GM23338 (cell line): ENCODE results near the gene DELE1. TPM values are rescaled to one million over a fixed set of nuclear protein-coding genes. Genes with fewer than 3 reads are reported as not detected.

ENCODE experiments used
- ATAC-seq: fragments of 200-7000 bp; cut with Tn5 transposase; 3 replicates; pipeline ENCODE4 v1.9.1; 2020
- DNase-seq: peaks from one replicate; pipeline ENCODE4 v3.0.0-alpha.2; 2015; ENCODE audit warnings: low spot score
- H2AFZ ChIP-seq: fragments of 200-600 bp; sonication (generic); 2 replicates; pipeline ENCODE4 v1.8.0; 2016; ENCODE audit warnings: antibody characterized with exemption, mild to moderate bottlenecking, moderate library complexity
- H3F3A ChIP-seq: fragments of 200-600 bp; sonication (generic); replicated peaks from 2 replicates; pipeline ENCODE4 v1.8.0; 2017; ENCODE audit warnings: antibody characterized with exemption, mixed run types, low read depth
- H3K27ac ChIP-seq: fragments of 200-600 bp; sonication (generic); 2 replicates; pipeline ENCODE4 v1.6.1; 2016; ENCODE audit warnings: low read depth
- H3K27me3 ChIP-seq: fragments of 200-600 bp; sonication (generic); 2 replicates; pipeline ENCODE4 v1.8.0; 2016; ENCODE audit warnings: mild to moderate bottlenecking, mixed run types, moderate library complexity; ENCODE audit not compliant: insufficient read depth
- H3K36me3 ChIP-seq: fragments of 200-600 bp; sonication (generic); 2 replicates; pipeline ENCODE4 v1.8.0; 2016; ENCODE audit warnings: mild to moderate bottlenecking; ENCODE audit not compliant: insufficient read depth
- H3K4me1 ChIP-seq: fragments of 200-600 bp; sonication (generic); 2 replicates; pipeline ENCODE4 v1.8.0; 2016; ENCODE audit warnings: mild to moderate bottlenecking, moderate library complexity; ENCODE audit not compliant: insufficient read depth
- H3K4me2 ChIP-seq: fragments of 200-600 bp; sonication (generic); 2 replicates; pipeline ENCODE4 v1.7.1; 2017; ENCODE audit warnings: mixed run types
- H3K4me3 ChIP-seq: fragments of 200-600 bp; sonication (generic); 2 replicates; pipeline ENCODE4 v1.6.1; 2016; ENCODE audit warnings: mixed run types
- H3K79me2 ChIP-seq: fragments of 200-600 bp; sonication (generic); replicated peaks from 2 replicates; pipeline ENCODE4 v1.8.0; 2017; ENCODE audit warnings: mild to moderate bottlenecking; ENCODE audit not compliant: insufficient read depth
- H3K9me2 ChIP-seq: fragments of 200-600 bp; sonication (generic); 2 replicates; pipeline ENCODE4 v1.8.0; 2017; ENCODE audit not compliant: insufficient read depth
- H4K20me1 ChIP-seq: fragments of 200-600 bp; sonication (generic); replicated peaks from 2 replicates; pipeline ENCODE4 v1.8.0; 2017; ENCODE audit warnings: mild to moderate bottlenecking; ENCODE audit not compliant: insufficient read depth
- H3K27ac Mint-ChIP-seq: 2 replicates; pipeline ENCODE4 v1.8.0; 2020; ENCODE audit warnings: inconsistent platforms, mild to moderate bottlenecking, moderate library complexity, mixed read lengths
- H3K27me3 Mint-ChIP-seq: 3 replicates; pipeline ENCODE4 v1.8.0; 2022; ENCODE audit warnings: low read depth, mild to moderate bottlenecking, moderate library complexity, mixed read lengths, inconsistent platforms; ENCODE audit not compliant: insufficient read depth, poor library complexity
- H3K36me3 Mint-ChIP-seq: 3 replicates; pipeline ENCODE4 v1.8.0; 2021; ENCODE audit warnings: low read depth, mild to moderate bottlenecking, inconsistent platforms, moderate library complexity, mixed read lengths
- H3K4me1 Mint-ChIP-seq: 3 replicates; pipeline ENCODE4 v1.8.0; 2020; ENCODE audit warnings: mild to moderate bottlenecking, inconsistent platforms, mixed read lengths
- H3K4me3 Mint-ChIP-seq: 3 replicates; pipeline ENCODE4 v1.8.0; 2021; ENCODE audit warnings: moderate library complexity, mild to moderate bottlenecking, inconsistent platforms, mixed read lengths
- H3K9me3 Mint-ChIP-seq: 3 replicates; pipeline ENCODE4 v1.8.0; 2020; ENCODE audit warnings: moderate library complexity, mild to moderate bottlenecking, inconsistent platforms, mixed read lengths
- CREB1 ChIP-seq: fragments of 250-450 bp; sonication (Bioruptor Pico); IDR thresholded peaks from 2 replicates; pipeline ENCODE4 v1.5.0; 2020; ENCODE audit warnings: low read depth, mild to moderate bottlenecking, moderate library complexity
- CTCF ChIP-seq, 2 experiments: fragments of 200-600 bp in 1 of 2; sonication (generic) in 1 of 2; conservative IDR thresholded peaks; 2 replicates each; pipeline versions ENCODE4 v1.5.1 to v1.6.1; 2016 to 2017; ENCODE audit warnings: antibody characterized with exemption in 2 of 2, low read depth in 2 of 2, mild to moderate bottlenecking in 2 of 2, moderate library complexity in 1 of 2
- EZH2 ChIP-seq: fragments of 200-600 bp; sonication (generic); IDR thresholded peaks from one replicate; pipeline ENCODE4 v1.8.0; 2017; ENCODE audit warnings: antibody characterized with exemption, mild to moderate bottlenecking, low read depth; ENCODE audit not compliant: unreplicated experiment
- EZH2phosphoT487 ChIP-seq: fragments of 200-600 bp; sonication (generic); IDR thresholded peaks from one replicate; pipeline ENCODE4 v1.8.1; 2018; ENCODE audit warnings: antibody characterized with exemption; ENCODE audit not compliant: unreplicated experiment
- JUNB ChIP-seq: IDR thresholded peaks from one replicate; pipeline ENCODE4 v1.6.1; 2016; ENCODE audit warnings: antibody characterized with exemption; ENCODE audit not compliant: unreplicated experiment
- NANOG ChIP-seq: IDR thresholded peaks from 2 replicates; pipeline ENCODE4 v1.6.1; 2016; ENCODE audit warnings: antibody characterized with exemption, borderline replicate concordance
- POLR2AphosphoS5 ChIP-seq: IDR thresholded peaks from 2 replicates; pipeline ENCODE4 v1.6.1; 2016; ENCODE audit warnings: antibody characterized with exemption, low read depth
- REST ChIP-seq: IDR thresholded peaks from one replicate; pipeline ENCODE4 v1.6.1; 2018; ENCODE audit warnings: antibody characterized with exemption; ENCODE audit not compliant: unreplicated experiment
- STAT1 ChIP-seq: IDR thresholded peaks from one replicate; pipeline ENCODE4 v1.6.1; 2016; ENCODE audit warnings: antibody characterized with exemption; ENCODE audit not compliant: unreplicated experiment
- ZNF114 ChIP-seq: fragments of 250-450 bp; sonication (Bioruptor Pico); IDR thresholded peaks from 2 replicates; pipeline ENCODE4 v1.5.0; 2020; ENCODE audit warnings: mild to moderate bottlenecking, moderate library complexity
- ZNF331 ChIP-seq: fragments of 250-450 bp; sonication (Bioruptor Pico); IDR thresholded peaks from 2 replicates; pipeline ENCODE4 v1.5.0; 2020; ENCODE audit warnings: low read depth, mild to moderate bottlenecking, moderate library complexity
- ZNF462 ChIP-seq: fragments of 250-450 bp; sonication (Bioruptor Pico); IDR thresholded peaks from 2 replicates; pipeline ENCODE4 v1.5.0; 2020; ENCODE audit warnings: mild to moderate bottlenecking, moderate library complexity
- polyA plus RNA-seq: library from polyadenylated mRNA; unstranded; fragments of >200 nt; fragmentation: Nextera tagmentation; extraction: Ambion mirVana; gene quantifications from 2 replicates; pipeline ENCODE4 v1.2.1, GENCODE V29; 2016
- total RNA-seq: library from RNA; depleted of rRNA; stranded (reverse); fragments of >200 nt; shearing (Covaris generic); gene quantifications from 2 replicates; pipeline ENCODE4 v1.2.3, GENCODE V29; 2014

Gene DELE1
- total and polyA plus RNA-seq, 2 experiments from 2014 or later: 26.9 to 62.2 TPM

- TF ChIP-seq ZNF462 (CRISPR knock-in tag) (no peak), CTCF (conservative IDR thresholded peaks at IDR 0.05; ENCODE audit: low read depth in 2 of 2) (no peak), ZNF114 (CRISPR knock-in tag) (no peak), NANOG (no peak)
Measured at GRCh38 chr5:141941307-141941706, 17.6 kb downstream of the DELE1 start (continued).

- peaks cover 28% of the 10 kb centered on the region; the same call in 2 of the 3 replicates for H3K36me3 Mint-ChIP-seq
- no peak for DNase-seq
- H3K27me3 ChIP-seq: no peaks in the 10 kb centered on the region
- TF ChIP-seq STAT1 (no peak), ZNF331 (CRISPR knock-in tag) (no peak), EZH2phosphoT487 (no peak), JUNB (no peak), CREB1 (no peak), POLR2AphosphoS5 (no peak), ZNF114 (CRISPR knock-in tag) (no peak), REST (no peak), NANOG (no peak), EZH2 (no peak), CTCF (conservative IDR thresholded peaks at IDR 0.05; ENCODE audit: low read depth in 2 of 2) (no peak)
Measured at GRCh38 chr5:141941779-141942178, 18.1 kb downstream of the DELE1 start.

More at GRCh38 chr5:141941779-141942178, 18.1 kb downstream of the DELE1 start:
- Mint-ChIP-seq H3K9me3 (no peaks in the 10 kb centered on the region), H3K27me3 (peaks cover 8% of the 10 kb centered on the region), H3K4me1 (peaks cover 21% of the 10 kb centered on the region), H3K27ac (no peak overlapping the region), H3K4me3 (no peak overlapping the region)
- no peaks in the 10 kb centered on the region for H4K20me1 ChIP-seq
- no peak overlapping the region for H3K4me2 ChIP-seq
- no peak overlapping the region for H3K4me3 ChIP-seq
- peaks cover 10% of the 10 kb centered on the region; the same call in 1 of the 2 replicates for H3F3A ChIP-seq
- H3K79me2 ChIP-seq: no peaks in the 10 kb centered on the region
- H3K4me1 ChIP-seq: peaks cover 7% of the 10 kb centered on the region; the same call in 1 of the 2 replicates
- H2AFZ ChIP-seq: no peak overlapping the region
- ATAC-seq: no peak
- H3K36me3 ChIP-seq: peaks cover 19% of the 10 kb centered on the region; the same call in 1 of the 2 replicates
- H3K9me2 ChIP-seq: no peaks in the 10 kb centered on the region
- H3K27ac ChIP-seq: no peak overlapping the region
